ENCODE data around the gene RPS16. TPM values are rescaled to one million over a fixed set of nuclear protein-coding genes. Genes with fewer than 3 reads are reported as not detected.

The RPS16 gene
- total and polyA plus RNA-seq, 9 of the 15 experiments (the other 6 are each of a cell fraction or from before 2014, with no cell fraction given) = 82.6 to 3,671 (median 2,204) TPM

DNA sequence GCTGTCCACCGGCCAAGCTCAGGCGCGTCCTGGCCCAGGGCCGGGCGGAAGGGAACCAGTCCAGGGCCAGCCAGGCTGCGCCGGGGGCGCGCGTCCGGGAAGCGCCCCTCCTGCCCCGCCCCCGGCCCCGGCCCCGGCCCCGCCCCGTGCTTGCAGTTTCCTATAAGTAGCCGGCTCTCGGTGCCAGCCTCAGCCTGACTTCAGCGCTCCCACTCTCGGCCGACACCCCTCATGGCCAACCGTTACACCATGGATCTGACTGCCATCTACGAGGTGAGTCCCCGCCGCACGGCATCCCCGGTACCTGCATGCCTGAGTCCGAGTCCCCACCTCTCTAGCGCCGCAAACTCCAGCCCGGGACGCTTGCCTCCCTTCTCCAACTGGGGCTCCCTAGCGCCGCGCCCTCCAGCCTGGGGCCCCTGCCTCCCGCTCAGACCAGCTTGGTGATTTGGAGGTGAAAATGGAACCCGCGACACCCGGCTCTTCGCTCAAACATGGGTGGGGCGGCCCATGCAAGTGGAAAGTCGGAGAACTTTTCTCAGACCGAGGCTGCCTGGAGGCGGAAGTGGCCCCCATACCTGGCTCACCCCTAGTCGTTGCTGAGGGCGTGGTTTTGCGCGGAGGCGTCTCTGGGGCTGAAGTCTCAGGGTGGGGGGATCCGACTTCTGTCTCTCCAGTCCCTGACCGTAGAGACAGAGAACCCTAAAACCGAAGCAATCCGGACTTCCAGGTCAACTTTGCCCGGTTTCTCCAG lies 28.9 kb downstream of the RPS16 start, which contains the start of gene ZFP36 (continued):
- TF ChIP-seq ADNP (tag; IDR thresholded peaks at IDR 0.05) = no peak
- peak; percentile 79 for TF ChIP-seq PML (IDR thresholded peaks at IDR 0.05; ENCODE audit: low read length)
- TF ChIP-seq SPI1 (IDR thresholded peaks at IDR 0.05; ENCODE audit: borderline replicate concordance, low read depth, low read length) = peak; percentile 67; the same call in 1 of the 2 replicates
- no peak for TF ChIP-seq SMARCB1 (IDR thresholded peaks at IDR 0.05; ENCODE audit: insufficient read length, low read depth)
- TF ChIP-seq, protein P1, sequence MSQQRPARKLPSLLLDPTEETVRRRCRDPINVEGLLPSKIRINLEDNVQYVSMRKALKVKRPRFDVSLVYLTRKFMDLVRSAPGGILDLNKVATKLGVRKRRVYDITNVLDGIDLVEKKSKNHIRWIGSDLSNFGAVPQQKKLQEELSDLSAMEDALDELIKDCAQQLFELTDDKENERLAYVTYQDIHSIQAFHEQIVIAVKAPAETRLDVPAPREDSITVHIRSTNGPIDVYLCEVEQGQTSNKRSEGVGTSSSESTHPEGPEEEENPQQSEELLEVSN (IDR thresholded peaks at IDR 0.05; ENCODE audit: borderline replicate concordance in 1 of 2, extremely low read depth in 1 of 2, insufficient read depth in 1 of 2, insufficient read length in 1 of 2, low read depth in 1 of 2, low read length in 1 of 2, poor library complexity in 1 of 2, severe bottlenecking in 1 of 2) = peak in 1 of 2 experiments; percentile 34
- no peak for TF ChIP-seq ZNF146 (CRISPR knock-in tag; IDR thresholded peaks at IDR 0.05; ENCODE audit: unreplicated experiment)
- no peak for TF ChIP-seq IFI16 (CRISPR knock-in tag; IDR thresholded peaks at IDR 0.05)
- TF ChIP-seq, protein P2, sequence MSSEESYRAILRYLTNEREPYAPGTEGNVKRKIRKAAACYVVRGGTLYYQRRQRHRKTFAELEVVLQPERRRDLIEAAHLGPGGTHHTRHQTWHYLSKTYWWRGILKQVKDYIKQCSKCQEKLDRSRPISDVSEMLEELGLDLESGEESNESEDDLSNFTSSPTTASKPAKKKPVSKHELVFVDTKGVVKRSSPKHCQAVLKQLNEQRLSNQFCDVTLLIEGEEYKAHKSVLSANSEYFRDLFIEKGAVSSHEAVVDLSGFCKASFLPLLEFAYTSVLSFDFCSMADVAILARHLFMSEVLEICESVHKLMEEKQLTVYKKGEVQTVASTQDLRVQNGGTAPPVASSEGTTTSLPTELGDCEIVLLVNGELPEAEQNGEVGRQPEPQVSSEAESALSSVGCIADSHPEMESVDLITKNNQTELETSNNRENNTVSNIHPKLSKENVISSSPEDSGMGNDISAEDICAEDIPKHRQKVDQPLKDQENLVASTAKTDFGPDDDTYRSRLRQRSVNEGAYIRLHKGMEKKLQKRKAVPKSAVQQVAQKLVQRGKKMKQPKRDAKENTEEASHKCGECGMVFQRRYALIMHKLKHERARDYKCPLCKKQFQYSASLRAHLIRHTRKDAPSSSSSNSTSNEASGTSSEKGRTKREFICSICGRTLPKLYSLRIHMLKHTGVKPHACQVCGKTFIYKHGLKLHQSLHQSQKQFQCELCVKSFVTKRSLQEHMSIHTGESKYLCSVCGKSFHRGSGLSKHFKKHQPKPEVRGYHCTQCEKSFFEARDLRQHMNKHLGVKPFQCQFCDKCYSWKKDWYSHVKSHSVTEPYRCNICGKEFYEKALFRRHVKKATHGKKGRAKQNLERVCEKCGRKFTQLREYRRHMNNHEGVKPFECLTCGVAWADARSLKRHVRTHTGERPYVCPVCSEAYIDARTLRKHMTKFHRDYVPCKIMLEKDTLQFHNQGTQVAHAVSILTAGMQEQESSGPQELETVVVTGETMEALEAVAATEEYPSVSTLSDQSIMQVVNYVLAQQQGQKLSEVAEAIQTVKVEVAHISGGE (CRISPR knock-in tag; IDR thresholded peaks at IDR 0.05) = peak in 1 of 3 experiments; percentile 76; a peak in 2 of 6 replicates
- TF ChIP-seq ZNF445 (CRISPR knock-in tag; IDR thresholded peaks at IDR 0.05; ENCODE audit: low read depth) = no peak
- TF ChIP-seq, protein P3, sequence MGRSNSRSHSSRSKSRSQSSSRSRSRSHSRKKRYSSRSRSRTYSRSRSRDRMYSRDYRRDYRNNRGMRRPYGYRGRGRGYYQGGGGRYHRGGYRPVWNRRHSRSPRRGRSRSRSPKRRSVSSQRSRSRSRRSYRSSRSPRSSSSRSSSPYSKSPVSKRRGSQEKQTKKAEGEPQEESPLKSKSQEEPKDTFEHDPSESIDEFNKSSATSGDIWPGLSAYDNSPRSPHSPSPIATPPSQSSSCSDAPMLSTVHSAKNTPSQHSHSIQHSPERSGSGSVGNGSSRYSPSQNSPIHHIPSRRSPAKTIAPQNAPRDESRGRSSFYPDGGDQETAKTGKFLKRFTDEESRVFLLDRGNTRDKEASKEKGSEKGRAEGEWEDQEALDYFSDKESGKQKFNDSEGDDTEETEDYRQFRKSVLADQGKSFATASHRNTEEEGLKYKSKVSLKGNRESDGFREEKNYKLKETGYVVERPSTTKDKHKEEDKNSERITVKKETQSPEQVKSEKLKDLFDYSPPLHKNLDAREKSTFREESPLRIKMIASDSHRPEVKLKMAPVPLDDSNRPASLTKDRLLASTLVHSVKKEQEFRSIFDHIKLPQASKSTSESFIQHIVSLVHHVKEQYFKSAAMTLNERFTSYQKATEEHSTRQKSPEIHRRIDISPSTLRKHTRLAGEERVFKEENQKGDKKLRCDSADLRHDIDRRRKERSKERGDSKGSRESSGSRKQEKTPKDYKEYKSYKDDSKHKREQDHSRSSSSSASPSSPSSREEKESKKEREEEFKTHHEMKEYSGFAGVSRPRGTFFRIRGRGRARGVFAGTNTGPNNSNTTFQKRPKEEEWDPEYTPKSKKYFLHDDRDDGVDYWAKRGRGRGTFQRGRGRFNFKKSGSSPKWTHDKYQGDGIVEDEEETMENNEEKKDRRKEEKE (IDR thresholded peaks at IDR 0.05; ENCODE audit: borderline replicate concordance in 1 of 2, control insufficient read depth in 1 of 2, low read depth in 2 of 2, low read length in 1 of 2) = peak in 1 of 2 experiments; percentile 84; a peak in 1 of 4 replicates
- peak; percentile 96 for TF ChIP-seq ZSCAN29 (IDR thresholded peaks at IDR 0.05)
- TF ChIP-seq SLC30A9 (CRISPR knock-in tag; IDR thresholded peaks at IDR 0.05) = no peak
- no peak for TF ChIP-seq ZNF707 (CRISPR knock-in tag; conservative IDR thresholded peaks at IDR 0.05)
- TF ChIP-seq HDAC2 (IDR thresholded peaks at IDR 0.05) = peak; percentile 69
- no peak for TF ChIP-seq CHD4 (IDR thresholded peaks at IDR 0.05; ENCODE audit: insufficient read depth, insufficient replicate concordance, low read depth, low read length, poor library complexity, severe bottlenecking)
- TF ChIP-seq, protein P4, sequence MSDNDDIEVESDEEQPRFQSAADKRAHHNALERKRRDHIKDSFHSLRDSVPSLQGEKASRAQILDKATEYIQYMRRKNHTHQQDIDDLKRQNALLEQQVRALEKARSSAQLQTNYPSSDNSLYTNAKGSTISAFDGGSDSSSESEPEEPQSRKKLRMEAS (CRISPR knock-in tag; IDR thresholded peaks at IDR 0.05) = peak; percentile 51
- TF ChIP-seq ZNF239 (CRISPR knock-in tag; IDR thresholded peaks at IDR 0.05) = no peak
- no peak for TF ChIP-seq SOX6 (IDR thresholded peaks at IDR 0.05)
- TF ChIP-seq ZNF175 (CRISPR knock-in tag; IDR thresholded peaks at IDR 0.05; ENCODE audit: low read depth) = no peak

Data from K562 (cell line).